GM12878 (cell line): ENCODE data around the gene SELENOO. TPM values are rescaled to one million over a fixed set of nuclear protein-coding genes. Genes with fewer than 3 reads are reported as not detected.

Experiments
- ATAC-seq: fragments of 200-7000 bp; cut with Tn5 transposase; 3 replicates; pipeline ENCODE4 v1.9.1; 2020; ENCODE audit warnings: mild to moderate bottlenecking, moderate library complexity
- BruUV-seq: library from RNA; stranded (reverse); fragments of 400-500 nt; replicated peaks from 2 replicates; lab custom pipeline; 2021; lab: Mats Ljungman, UMichigan
- CTCF ChIA-PET: fragments of 300-600 bp; sonication (Branson Sonifier 250); formaldehyde crosslinking; extraction: SDS; loops from one replicate; lab custom pipeline; 2021; ENCODE audit warnings: inconsistent platforms; lab: Yijun Ruan, JAX
- POLR2A ChIA-PET: fragments of 350-600 bp; formaldehyde crosslinking; extraction: SDS; loops from one replicate; lab custom pipeline; 2021; ENCODE audit warnings: inconsistent platforms; lab: Charles Lee
- RAD21 ChIA-PET: fragments of 300-600 bp; sonication (Branson Sonifier 250); formaldehyde crosslinking; loops from one replicate; lab custom pipeline; 2023; ENCODE audit warnings: antibody characterized with exemption; ENCODE audit not compliant: unreplicated experiment; lab: Charles Lee
- SMC1A ChIA-PET: fragments of 300-600 bp; sonication (Branson Sonifier 250); formaldehyde crosslinking; loops from one replicate; lab custom pipeline; 2023; ENCODE audit not compliant: unreplicated experiment, uncharacterized antibody; lab: Charles Lee
- DNase-seq: peaks from one replicate; pipeline ENCODE4 v3.0.0-alpha.2; 2011; ENCODE audit warnings: low read depth, low spot score
- FAIRE-seq: peaks from 3 replicates; lab custom pipeline; 2011; peaks lifted over from hg19 to GRCh38; lab: Jason Lieb, UNC
- H2AFZ ChIP-seq: 2 replicates; pipeline ENCODE4 v1.6.0; 2011; ENCODE audit warnings: low read depth, low read length, control low read depth; ENCODE audit not compliant: control insufficient read depth
- H3K27ac ChIP-seq: 2 replicates; pipeline ENCODE4 v1.5.1; 2011; ENCODE audit warnings: control low read depth; ENCODE audit not compliant: control insufficient read depth, insufficient read depth
- H3K27me3 ChIP-seq, 2 experiments: replicated peaks in 1 of 2; 2 replicates each; pipeline versions ENCODE4 v1.6.0 to v1.6.1; 2011; ENCODE audit warnings: low read length in 1 of 2; ENCODE audit not compliant: control insufficient read depth in 2 of 2, insufficient read depth in 2 of 2
- H3K36me3 ChIP-seq, 2 experiments: 2 replicates each; pipeline ENCODE4 v1.5.1; 2011; ENCODE audit warnings: low read length in 1 of 2; ENCODE audit not compliant: control insufficient read depth in 2 of 2, insufficient read depth in 2 of 2
- H3K4me1 ChIP-seq: 2 replicates; pipeline ENCODE4 v1.6.1; 2011; ENCODE audit warnings: mild to moderate bottlenecking, low read length, moderate library complexity, mixed read lengths; ENCODE audit not compliant: control insufficient read depth, insufficient read depth
- H3K4me2 ChIP-seq: 2 replicates; pipeline ENCODE4 v1.6.0; 2011; ENCODE audit warnings: control low read depth; ENCODE audit not compliant: control insufficient read depth, insufficient read depth
- H3K4me3 ChIP-seq: fragments of 200-600 bp; sonication (generic); 2 replicates; pipeline ENCODE4 v1.5.1; 2016
- H3K79me2 ChIP-seq: 2 replicates; pipeline ENCODE4 v1.6.0; 2011; ENCODE audit warnings: low read length; ENCODE audit not compliant: control insufficient read depth, insufficient read depth
- H3K9ac ChIP-seq: 2 replicates; pipeline ENCODE4 v1.8.0; 2011; ENCODE audit warnings: low read length, control low read depth, mixed read lengths; ENCODE audit not compliant: control insufficient read depth, insufficient read depth
- H3K9me3 ChIP-seq: replicated peaks from 3 replicates; pipeline ENCODE4 v1.5.1; 2011; ENCODE audit warnings: mild to moderate bottlenecking, low read length; ENCODE audit not compliant: control insufficient read depth, insufficient read depth
- H4K20me1 ChIP-seq: 2 replicates; pipeline ENCODE4 v1.6.0; 2011; ENCODE audit not compliant: control insufficient read depth, insufficient read depth
- IRF4 ChIP-seq: IDR thresholded peaks from 2 replicates; pipeline ENCODE4 v1.6.1; 2011; ENCODE audit warnings: low read depth, low read length
- MXI1 ChIP-seq: fragments of 150-350 bp; IDR thresholded peaks from 2 replicates; pipeline ENCODE4 v1.6.1; 2011; ENCODE audit warnings: low read depth, mild to moderate bottlenecking, inconsistent platforms, low read length, improper control_type of control experiment
- NFYA ChIP-seq: IDR thresholded peaks from 2 replicates; pipeline ENCODE4 v1.6.1; 2011; ENCODE audit warnings: low read depth, mild to moderate bottlenecking, low read length, improper control_type of control experiment, borderline replicate concordance
- SMARCA5 ChIP-seq: fragments of 450-650 bp; IDR thresholded peaks from 2 replicates; pipeline ENCODE4 v1.6.1; 2017; ENCODE audit warnings: mild to moderate bottlenecking
- SPI1 ChIP-seq: IDR thresholded peaks from 2 replicates; pipeline ENCODE4 v1.6.1; 2011; ENCODE audit warnings: low read depth, mild to moderate bottlenecking, low read length, moderate library complexity, borderline replicate concordance; ENCODE audit not compliant: insufficient read depth
- STAT1 ChIP-seq: fragments of 450-650 bp; conservative IDR thresholded peaks from 2 replicates; pipeline ENCODE4 v1.6.1; 2014; ENCODE audit warnings: antibody characterized with exemption, mild to moderate bottlenecking
- SUZ12 ChIP-seq: fragments of 200-600 bp; sonication (generic); IDR thresholded peaks from one replicate; pipeline ENCODE4 v1.6.1; 2018; ENCODE audit warnings: antibody characterized with exemption, mild to moderate bottlenecking; ENCODE audit not compliant: unreplicated experiment
- TCF12 ChIP-seq: IDR thresholded peaks from 2 replicates; pipeline ENCODE4 v1.6.1; 2011; ENCODE audit warnings: low read depth, mild to moderate bottlenecking, low read length
- TCF3 ChIP-seq: IDR thresholded peaks from 2 replicates; pipeline ENCODE4 v1.6.1; 2012; ENCODE audit warnings: low read depth, mild to moderate bottlenecking, low read length, borderline replicate concordance; ENCODE audit not compliant: insufficient read depth
- ZNF207 ChIP-seq: fragments of 450-650 bp; IDR thresholded peaks from 2 replicates; pipeline ENCODE4 v1.6.1; 2014; ENCODE audit warnings: antibody characterized with exemption, mild to moderate bottlenecking, borderline replicate concordance
- ZNF274 ChIP-seq: IDR thresholded peaks from one replicate; pipeline ENCODE4 v1.8.0; 2011; ENCODE audit not compliant: insufficient read length, insufficient read depth
- WGBS: methylation state at CpG from one replicate; pipeline ENCODE4 v1.1.6; 2016; ENCODE audit warnings: low lambda C conversion rate; ENCODE audit not compliant: insufficient replicate concordance, insufficient coverage; ENCODE audit errors: missing lambda C conversion rate; 5-methylcytosine and 5-hydroxymethylcytosine counted together
- in situ Hi-C: fragments of 300-500 bp; cut with MboI; formaldehyde crosslinking; loops from 9 replicates; pipeline ENCODE4 v1.14.3; 2018; ENCODE audit warnings: mixed read lengths
- intact Hi-C: fragments of 100-400 bp; cut with micrococcal nuclease; formaldehyde crosslinking; loops from one replicate; pipeline ENCODE4 v1.14.2; 2022; ENCODE audit not compliant: unreplicated experiment
- polyA plus RNA-seq, 11 experiments: library from polyadenylated mRNA; depleted of rRNA in 4 of 11; unstranded in 6 of 11; stranded (reverse) in 5 of 11; fragments of >200 nt; fragmentation: Nextera tagmentation in 4 of 11; fragmentation: Illumina TruSeq in 1 of 11; extraction: Ambion mirVana in 4 of 11; extraction: Trizol in 1 of 11; gene quantifications; 1 replicate in 1 of 11; 2 replicates in 10 of 11; pipeline versions ENCODE4 v1.2.1 to v1.2.3, GENCODE V29; 2011 to 2016; ENCODE audit warnings: inconsistent platforms in 2 of 11, missing spikeins in 2 of 11, low read depth in 1 of 11
- total RNA-seq, 4 experiments: library from RNA; depleted of rRNA in 3 of 4; stranded (reverse); fragments of >200 nt in 3 of 4; fragmentation: Illumina TruSeq in 1 of 4; extraction: Trizol in 1 of 4; gene quantifications; 2 replicates each; pipeline versions ENCODE4 v1.2.1 to v1.2.3, GENCODE V29; 2013 to 2021
- TF ChIP-seq, protein P1 (sequence below): fragments of 450-650 bp; formaldehyde crosslinking; IDR thresholded peaks from 2 replicates; pipeline ENCODE4 v1.4.0; 2022; ENCODE audit warnings: mild to moderate bottlenecking, moderate library complexity
- TF ChIP-seq, protein P2 (sequence below): fragments of 450-650 bp; IDR thresholded peaks from 2 replicates; pipeline ENCODE4 v1.6.1; 2016; ENCODE audit warnings: mild to moderate bottlenecking, moderate library complexity, borderline replicate concordance
- TF ChIP-seq, protein P3 (sequence below): IDR thresholded peaks from 2 replicates; pipeline ENCODE4 v1.6.1; 2012; ENCODE audit warnings: low read depth, low read length, improper control_type of control experiment

SELENOO gene
- total and polyA plus RNA-seq, 10 of the 15 experiments (the other 5 are each of a cell fraction or from before 2014, with no cell fraction given) = 0.42 to 23.3 (median 3.3) TPM

DNA sequence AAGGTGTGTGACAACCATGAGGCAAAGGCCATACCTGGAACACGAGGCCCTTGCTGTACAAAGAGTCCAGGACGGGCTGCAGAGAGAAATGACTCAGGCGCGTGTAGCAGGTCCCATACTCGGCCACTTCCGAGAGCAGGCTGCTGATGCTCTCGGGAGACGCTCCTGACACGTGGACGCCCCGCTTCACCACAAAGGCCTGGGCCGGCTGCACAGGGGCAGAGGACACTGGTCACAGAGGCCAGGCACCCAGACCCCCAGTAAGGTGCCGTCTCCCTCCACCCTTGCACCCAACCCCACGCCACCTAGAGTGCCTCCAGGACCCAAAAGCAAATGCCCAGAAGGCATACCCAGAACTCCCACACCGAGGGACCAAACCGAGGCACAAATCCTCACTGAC lies 28.6 kb downstream of the SELENOO start (continued):
- TF ChIP-seq TCF3 (no peak), STAT1 (no peak), SPI1 (no peak), IRF4 (no peak)
- TF ChIP-seq, protein P1, sequence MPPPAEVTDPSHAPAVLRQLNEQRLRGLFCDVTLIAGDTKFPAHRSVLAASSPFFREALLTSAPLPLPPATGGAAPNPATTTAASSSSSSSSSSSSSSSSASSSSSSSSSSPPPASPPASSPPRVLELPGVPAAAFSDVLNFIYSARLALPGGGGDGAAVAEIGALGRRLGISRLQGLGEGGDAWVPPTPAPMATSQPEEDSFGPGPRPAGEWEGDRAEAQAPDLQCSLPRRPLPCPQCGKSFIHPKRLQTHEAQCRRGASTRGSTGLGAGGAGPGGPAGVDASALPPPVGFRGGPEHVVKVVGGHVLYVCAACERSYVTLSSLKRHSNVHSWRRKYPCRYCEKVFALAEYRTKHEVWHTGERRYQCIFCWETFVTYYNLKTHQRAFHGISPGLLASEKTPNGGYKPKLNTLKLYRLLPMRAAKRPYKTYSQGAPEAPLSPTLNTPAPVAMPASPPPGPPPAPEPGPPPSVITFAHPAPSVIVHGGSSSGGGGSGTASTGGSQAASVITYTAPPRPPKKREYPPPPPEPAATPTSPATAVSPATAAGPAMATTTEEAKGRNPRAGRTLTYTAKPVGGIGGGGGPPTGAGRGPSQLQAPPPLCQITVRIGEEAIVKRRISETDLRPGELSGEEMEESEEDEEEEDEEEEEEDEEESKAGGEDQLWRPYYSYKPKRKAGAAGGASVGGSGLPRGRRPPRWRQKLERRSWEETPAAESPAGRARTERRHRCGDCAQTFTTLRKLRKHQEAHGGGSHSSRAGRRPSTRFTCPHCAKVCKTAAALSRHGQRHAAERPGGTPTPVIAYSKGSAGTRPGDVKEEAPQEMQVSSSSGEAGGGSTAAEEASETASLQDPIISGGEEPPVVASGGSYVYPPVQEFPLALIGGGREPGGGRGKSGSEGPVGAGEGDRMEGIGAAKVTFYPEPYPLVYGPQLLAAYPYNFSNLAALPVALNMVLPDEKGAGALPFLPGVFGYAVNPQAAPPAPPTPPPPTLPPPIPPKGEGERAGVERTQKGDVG (CRISPR knock-in tag) = no peak

DNA sequence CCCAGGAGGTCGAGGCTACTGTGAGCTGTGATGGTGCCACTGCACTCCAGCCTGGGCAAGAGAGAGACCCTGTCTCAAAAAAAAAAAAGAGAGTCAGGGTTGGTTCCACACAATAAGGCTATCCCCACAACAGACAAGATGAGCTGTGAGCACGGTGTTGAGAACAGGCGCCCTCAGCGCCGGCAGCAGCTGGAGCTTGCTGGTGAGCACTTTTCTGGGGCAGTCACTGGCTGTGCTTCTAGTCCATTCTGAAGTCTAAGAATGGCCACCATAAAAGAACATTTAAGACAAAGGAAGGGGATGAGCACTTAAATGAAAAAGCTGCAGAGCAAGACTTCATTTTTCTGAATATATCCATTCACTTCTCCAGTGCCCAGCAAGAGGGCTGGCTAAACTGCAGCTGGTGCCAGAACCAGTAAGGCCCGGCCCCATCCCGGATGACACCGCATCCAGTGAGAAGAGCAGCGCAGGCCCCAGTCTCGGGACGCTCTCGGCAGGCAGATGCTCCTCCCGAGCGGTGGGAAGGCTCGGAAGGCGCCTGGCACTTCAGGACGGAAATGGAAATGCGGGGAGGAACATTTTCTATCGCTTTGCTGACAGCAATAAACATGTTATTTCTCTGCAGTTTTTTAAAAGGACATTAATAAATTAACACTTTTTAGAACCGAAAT lies 31.8 kb downstream of the SELENOO start:
- Histone ChIP-seq H4K20me1 (no peaks in the 10 kb centered on the region), H3K79me2 (peaks cover 9% of the 10 kb centered on the region), H3K27ac (no peak overlapping the region), H3K9ac (no peak overlapping the region), H3K4me1 (no peaks in the 10 kb centered on the region), H3K36me3 (peaks cover 0 to 8% of the 10 kb centered on the region in 2 experiments; a peak in 3 of 4 replicates), H2AFZ (no peak overlapping the region), H3K27me3 (no peaks in the 10 kb centered on the region), H3K4me2 (no peak overlapping the region), H3K9me3 (no peaks in the 10 kb centered on the region), H3K4me3 (no peak overlapping the region)
- ChIA-PET SMC1A (interaction anchor here (0.6 kb wide), 1 partner anchor 465 kb away, joined by 4 read pairs; no protein-coding TSS in a partner anchor), CTCF (interaction anchor here (1.2 kb wide), 1 partner anchor 8 kb away, joined by 4 read pairs; no protein-coding TSS in a partner anchor), RAD21 (interaction anchor here (0.6 to 0.7 kb wide), 2 partner anchors 11 to 78 kb away, joined by 3 read pairs; no protein-coding TSS in a partner anchor), POLR2A (no interaction called here)
- 96% methylated on average over 20 of the region's 20 CpGs for WGBS
- ATAC-seq = no peak
- in situ Hi-C loops = no loop called here
- no peak for FAIRE-seq
- intact Hi-C loops = no loop called here
- no TSS peak for BruUV-seq
- DNase-seq = no peak
- TF ChIP-seq MXI1 (no peak), ZNF207 (no peak), SMARCA5 (no peak), SUZ12 (no peak), TCF12 (no peak), ZNF274 (no peak), NFYA (no peak)
- TF ChIP-seq, protein P2, sequence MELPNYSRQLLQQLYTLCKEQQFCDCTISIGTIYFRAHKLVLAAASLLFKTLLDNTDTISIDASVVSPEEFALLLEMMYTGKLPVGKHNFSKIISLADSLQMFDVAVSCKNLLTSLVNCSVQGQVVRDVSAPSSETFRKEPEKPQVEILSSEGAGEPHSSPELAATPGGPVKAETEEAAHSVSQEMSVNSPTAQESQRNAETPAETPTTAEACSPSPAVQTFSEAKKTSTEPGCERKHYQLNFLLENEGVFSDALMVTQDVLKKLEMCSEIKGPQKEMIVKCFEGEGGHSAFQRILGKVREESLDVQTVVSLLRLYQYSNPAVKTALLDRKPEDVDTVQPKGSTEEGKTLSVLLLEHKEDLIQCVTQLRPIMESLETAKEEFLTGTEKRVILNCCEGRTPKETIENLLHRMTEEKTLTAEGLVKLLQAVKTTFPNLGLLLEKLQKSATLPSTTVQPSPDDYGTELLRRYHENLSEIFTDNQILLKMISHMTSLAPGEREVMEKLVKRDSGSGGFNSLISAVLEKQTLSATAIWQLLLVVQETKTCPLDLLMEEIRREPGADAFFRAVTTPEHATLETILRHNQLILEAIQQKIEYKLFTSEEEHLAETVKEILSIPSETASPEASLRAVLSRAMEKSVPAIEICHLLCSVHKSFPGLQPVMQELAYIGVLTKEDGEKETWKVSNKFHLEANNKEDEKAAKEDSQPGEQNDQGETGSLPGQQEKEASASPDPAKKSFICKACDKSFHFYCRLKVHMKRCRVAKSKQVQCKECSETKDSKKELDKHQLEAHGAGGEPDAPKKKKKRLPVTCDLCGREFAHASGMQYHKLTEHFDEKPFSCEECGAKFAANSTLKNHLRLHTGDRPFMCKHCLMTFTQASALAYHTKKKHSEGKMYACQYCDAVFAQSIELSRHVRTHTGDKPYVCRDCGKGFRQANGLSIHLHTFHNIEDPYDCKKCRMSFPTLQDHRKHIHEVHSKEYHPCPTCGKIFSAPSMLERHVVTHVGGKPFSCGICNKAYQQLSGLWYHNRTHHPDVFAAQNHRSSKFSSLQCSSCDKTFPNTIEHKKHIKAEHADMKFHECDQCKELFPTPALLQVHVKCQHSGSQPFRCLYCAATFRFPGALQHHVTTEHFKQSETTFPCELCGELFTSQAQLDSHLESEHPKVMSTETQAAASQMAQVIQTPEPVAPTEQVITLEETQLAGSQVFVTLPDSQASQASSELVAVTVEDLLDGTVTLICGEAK = no peak
- TF ChIP-seq, protein P3, sequence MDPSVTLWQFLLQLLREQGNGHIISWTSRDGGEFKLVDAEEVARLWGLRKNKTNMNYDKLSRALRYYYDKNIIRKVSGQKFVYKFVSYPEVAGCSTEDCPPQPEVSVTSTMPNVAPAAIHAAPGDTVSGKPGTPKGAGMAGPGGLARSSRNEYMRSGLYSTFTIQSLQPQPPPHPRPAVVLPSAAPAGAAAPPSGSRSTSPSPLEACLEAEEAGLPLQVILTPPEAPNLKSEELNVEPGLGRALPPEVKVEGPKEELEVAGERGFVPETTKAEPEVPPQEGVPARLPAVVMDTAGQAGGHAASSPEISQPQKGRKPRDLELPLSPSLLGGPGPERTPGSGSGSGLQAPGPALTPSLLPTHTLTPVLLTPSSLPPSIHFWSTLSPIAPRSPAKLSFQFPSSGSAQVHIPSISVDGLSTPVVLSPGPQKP = no peak
